GM23248 (cell line): ENCODE results near the gene MBL2.

ENCODE experiments used
- EZH2 ChIP-seq: fragments of 200-600 bp; sonication (generic); IDR thresholded peaks from 2 replicates; pipeline ENCODE4 v1.6.1; 2018; ENCODE audit warnings: antibody characterized with exemption, mild to moderate bottlenecking; ENCODE audit not compliant: insufficient read depth, poor library complexity, severe bottlenecking
- EZH2phosphoT487 ChIP-seq: fragments of 200-600 bp; sonication (generic); IDR thresholded peaks from 2 replicates; pipeline ENCODE4 v1.6.1; 2018; ENCODE audit warnings: antibody characterized with exemption, moderate library complexity, mild to moderate bottlenecking, low read depth; ENCODE audit not compliant: insufficient read depth

- TF ChIP-seq EZH2 (no peak), EZH2phosphoT487 (no peak)
Observed at GRCh38 chr10:52740913-52741675, 31.5 kb downstream of the MBL2 start.
